NCI-H128 (cell line): Measurements from ENCODE around the gene PCIF1.
"Not testable (repeated sequence)": the region's sequence is repeated elsewhere in the genome, so short reads cannot be mapped to it uniquely, and the experiment has no call there.

Experiments
- DNase-seq: peaks from one replicate; lab custom pipeline; 2025; ENCODE audit not compliant: unreplicated experiment; lab: John Stamatoyannopoulos, UW

Gene PCIF1

GRCh38 chr20:45988830-45989229 is 54.3 kb downstream of the PCIF1 start:
- DNase-seq = not testable (repeated sequence)

GRCh38 chr20:45991616-45992015 is 57.1 kb downstream of the PCIF1 start:
- no peak for DNase-seq

GRCh38 chr20:45993197-45993951 is 58.9 kb downstream of the PCIF1 start:
- no peak for DNase-seq

DNA sequence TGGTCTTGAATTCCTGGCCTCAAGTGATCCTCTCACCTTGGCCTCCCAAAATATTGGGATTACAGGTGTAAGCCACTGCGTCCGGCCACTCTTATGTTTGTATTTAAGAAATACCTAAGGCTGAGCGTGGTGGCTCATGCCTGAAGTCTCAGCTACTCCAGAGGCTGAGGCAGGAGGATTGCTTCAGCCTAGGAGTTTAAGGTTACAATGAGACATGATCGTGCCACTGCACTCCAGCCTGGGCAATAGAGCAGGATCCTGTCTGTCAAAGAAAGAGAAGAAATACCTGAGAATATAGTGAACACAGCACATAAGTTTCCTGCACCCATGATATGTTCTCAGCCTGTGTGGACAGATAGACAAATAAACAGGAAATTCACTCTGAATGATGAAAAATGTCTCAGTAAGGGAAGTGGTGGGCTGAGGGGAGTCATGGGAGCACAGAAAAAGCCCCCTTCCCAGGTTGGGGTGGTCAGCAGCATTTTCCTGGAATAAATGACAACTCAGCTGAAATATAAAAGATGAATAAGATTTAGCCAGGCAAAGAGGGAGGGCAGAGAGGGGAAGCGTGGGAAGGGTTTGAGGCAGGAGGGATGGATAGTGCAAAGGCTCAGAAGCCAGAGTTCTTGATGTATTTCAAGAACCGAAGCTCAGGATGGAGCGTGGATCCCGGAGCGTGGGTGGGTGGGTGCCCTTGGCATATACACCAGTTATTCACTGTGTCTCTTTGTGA is 60.4 kb downstream of the PCIF1 start:
- no peak for DNase-seq

- DNase-seq = not testable (repeated sequence)
Observed at GRCh38 chr20:45995495-45996097, 61.1 kb downstream of the PCIF1 start.

DNA sequence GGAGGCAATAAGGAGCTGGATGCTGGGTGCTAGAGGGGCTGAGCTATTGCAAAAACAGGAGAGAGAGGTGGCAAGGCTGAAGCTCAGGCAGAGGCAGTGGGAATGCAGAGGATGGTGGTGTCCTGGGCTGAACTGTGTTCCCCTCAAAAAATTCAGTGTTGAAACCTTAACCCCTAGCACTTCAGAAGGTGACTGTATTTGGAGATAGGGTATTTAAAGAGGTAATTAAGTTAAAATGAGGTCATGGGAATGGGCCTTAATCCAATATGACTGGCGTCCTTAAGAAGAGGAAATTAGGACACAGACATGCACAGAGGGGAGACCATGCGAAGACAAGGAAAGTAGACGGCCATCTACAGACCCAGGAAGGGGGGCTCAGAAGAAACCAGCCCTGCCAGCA is 62.7 kb downstream of the PCIF1 start:
- DNase-seq = no peak
